Fibroblast of mammary gland (primary cell): ENCODE results near the gene PELI3.

ENCODE experiments used
- DNase-seq: peaks from one replicate; pipeline ENCODE4 v3.0.0-alpha.2; 2010; ENCODE audit warnings: low read depth
- H3K4me3 ChIP-seq: 2 replicates; pipeline ENCODE4 v1.5.1; 2011; ENCODE audit warnings: low read depth, mild to moderate bottlenecking, low read length, moderate library complexity; ENCODE audit not compliant: control insufficient read depth
- TF ChIP-seq, protein P1 (sequence below): conservative IDR thresholded peaks from 2 replicates; pipeline ENCODE4 v1.5.1; 2011; ENCODE audit warnings: low read depth, low read length, inconsistent platforms; ENCODE audit not compliant: control insufficient read depth, insufficient read depth

PELI3 gene

GRCh38 chr11:66473608-66474515, 7.2 kb downstream of the PELI3 start:
- H3K4me3 ChIP-seq = no peak overlapping the region

DNA sequence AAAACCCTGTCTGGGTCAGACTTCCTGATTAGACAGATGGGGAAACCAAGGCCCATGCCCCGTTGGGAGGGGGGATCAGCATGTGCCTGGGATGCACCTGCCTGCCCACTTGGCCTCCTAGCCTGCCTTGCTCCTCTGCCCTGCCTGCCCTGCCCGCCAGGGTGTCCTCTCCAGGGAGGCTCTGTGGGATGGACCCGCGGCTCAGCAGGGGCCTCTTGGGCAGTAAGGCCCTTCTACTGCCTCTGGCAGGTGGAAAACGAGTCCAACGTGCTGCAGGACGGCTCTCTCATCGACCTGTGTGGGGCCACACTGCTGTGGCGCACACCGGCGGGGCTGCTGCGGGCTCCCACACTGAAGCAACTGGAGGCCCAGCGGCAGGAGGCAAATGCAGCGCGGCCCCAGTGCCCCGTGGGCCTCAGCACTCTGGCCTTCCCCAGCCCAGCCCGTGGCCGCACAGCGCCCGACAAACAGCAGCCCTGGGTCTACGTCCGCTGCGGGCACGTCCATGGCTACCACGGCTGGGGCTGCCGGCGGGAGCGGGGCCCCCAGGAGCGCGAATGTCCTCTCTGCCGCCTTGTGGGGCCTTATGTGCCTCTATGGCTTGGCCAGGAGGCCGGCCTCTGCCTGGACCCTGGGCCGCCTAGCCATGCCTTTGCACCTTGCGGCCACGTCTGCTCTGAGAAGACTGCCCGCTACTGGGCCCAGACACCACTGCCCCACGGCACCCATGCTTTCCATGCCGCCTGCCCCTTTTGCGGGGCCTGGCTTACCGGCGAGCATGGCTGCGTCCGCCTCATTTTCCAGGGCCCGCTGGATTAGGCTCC, 8.9 kb downstream of the PELI3 start:
- H3K4me3 ChIP-seq = no peak overlapping the region
- no peak for DNase-seq
- TF ChIP-seq, protein P1, sequence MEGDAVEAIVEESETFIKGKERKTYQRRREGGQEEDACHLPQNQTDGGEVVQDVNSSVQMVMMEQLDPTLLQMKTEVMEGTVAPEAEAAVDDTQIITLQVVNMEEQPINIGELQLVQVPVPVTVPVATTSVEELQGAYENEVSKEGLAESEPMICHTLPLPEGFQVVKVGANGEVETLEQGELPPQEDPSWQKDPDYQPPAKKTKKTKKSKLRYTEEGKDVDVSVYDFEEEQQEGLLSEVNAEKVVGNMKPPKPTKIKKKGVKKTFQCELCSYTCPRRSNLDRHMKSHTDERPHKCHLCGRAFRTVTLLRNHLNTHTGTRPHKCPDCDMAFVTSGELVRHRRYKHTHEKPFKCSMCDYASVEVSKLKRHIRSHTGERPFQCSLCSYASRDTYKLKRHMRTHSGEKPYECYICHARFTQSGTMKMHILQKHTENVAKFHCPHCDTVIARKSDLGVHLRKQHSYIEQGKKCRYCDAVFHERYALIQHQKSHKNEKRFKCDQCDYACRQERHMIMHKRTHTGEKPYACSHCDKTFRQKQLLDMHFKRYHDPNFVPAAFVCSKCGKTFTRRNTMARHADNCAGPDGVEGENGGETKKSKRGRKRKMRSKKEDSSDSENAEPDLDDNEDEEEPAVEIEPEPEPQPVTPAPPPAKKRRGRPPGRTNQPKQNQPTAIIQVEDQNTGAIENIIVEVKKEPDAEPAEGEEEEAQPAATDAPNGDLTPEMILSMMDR = no peak

More at GRCh38 chr11:66473608-66474515, 7.2 kb downstream of the PELI3 start:
- no peak for DNase-seq
- TF ChIP-seq, protein P1 = no peak

DNA sequence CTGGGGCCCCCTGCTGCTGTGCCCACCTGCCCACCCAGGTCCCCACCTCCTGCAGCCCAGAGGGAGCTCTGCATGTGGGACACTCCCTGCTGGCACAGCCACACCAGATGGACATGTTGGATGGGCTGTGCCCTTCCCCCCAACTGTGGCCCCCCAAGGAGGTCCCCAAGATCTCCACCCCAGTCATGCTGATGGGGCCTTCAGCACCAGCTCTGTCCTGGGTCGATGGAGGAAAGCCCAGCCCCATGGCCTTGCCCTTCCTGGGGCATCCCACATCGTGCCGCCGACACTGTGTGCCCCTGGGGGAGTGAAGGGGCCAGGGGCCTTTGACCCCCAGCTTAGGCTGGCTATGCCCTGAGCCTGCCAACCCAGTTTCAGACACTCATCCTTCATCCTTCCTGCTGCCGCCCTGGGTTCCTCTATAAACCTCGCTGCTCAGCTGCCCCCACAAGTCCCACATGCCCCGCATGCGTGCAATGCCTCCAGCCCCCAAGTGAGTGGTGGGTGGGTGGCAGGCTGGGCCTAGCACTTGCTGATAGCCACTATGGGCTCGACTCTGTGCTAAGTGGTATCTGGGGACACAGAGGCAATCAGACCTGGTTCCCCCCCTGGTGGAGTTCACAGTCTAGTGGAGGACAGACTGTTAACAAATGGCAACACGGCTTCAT, 9.6 kb downstream of the PELI3 start:
- no peak for DNase-seq
- TF ChIP-seq, protein P1 = no peak
- H3K4me3 ChIP-seq = no peak overlapping the region

- TF ChIP-seq, protein P1 = no peak
- H3K4me3 ChIP-seq = no peak overlapping the region
- no peak for DNase-seq
Measured at GRCh38 chr11:66476841-66477251, 10.1 kb downstream of the PELI3 start.

- H3K4me3 ChIP-seq = no peak overlapping the region
- no peak for DNase-seq
- TF ChIP-seq, protein P1 = no peak
Measured at GRCh38 chr11:66477263-66478201, 10.8 kb downstream of the PELI3 start.
